Stomach (tissue), 4 donors: ENCODE data around the gene TNS2.

ENCODE experiments used
- CTCF ChIP-seq, 7 experiments: fragments of 450-650 bp in 4 of 7; fragments of 200-600 bp in 3 of 7; sonication (generic) in 3 of 7; IDR thresholded peaks; one replicate each; pipeline ENCODE4 v1.5.1; 2016 to 2019; ENCODE audit warnings: antibody characterized with exemption in 7 of 7, control low read depth in 2 of 7, mild to moderate bottlenecking in 1 of 7
- EP300 ChIP-seq: sonication (generic); formaldehyde crosslinking; IDR thresholded peaks from one replicate; pipeline ENCODE4 v1.6.1; 2017; ENCODE audit warnings: antibody characterized with exemption

- TF ChIP-seq EP300 = no peak
- no peak for TF ChIP-seq CTCF (IDR thresholded peaks at IDR 0.05)
Observed at GRCh38 chr12:53005986-53006809, 43.7 kb upstream of the TNS2 start, which contains the start of gene EIF4B.
